ENCODE data around the gene ZNF407. TPM values are rescaled to one million over a fixed set of nuclear protein-coding genes. Genes with fewer than 3 reads are reported as not detected.

The ZNF407 gene
- total RNA-seq, 2 donors from 2014 or later = 11.7 to 22.2 TPM

DNA sequence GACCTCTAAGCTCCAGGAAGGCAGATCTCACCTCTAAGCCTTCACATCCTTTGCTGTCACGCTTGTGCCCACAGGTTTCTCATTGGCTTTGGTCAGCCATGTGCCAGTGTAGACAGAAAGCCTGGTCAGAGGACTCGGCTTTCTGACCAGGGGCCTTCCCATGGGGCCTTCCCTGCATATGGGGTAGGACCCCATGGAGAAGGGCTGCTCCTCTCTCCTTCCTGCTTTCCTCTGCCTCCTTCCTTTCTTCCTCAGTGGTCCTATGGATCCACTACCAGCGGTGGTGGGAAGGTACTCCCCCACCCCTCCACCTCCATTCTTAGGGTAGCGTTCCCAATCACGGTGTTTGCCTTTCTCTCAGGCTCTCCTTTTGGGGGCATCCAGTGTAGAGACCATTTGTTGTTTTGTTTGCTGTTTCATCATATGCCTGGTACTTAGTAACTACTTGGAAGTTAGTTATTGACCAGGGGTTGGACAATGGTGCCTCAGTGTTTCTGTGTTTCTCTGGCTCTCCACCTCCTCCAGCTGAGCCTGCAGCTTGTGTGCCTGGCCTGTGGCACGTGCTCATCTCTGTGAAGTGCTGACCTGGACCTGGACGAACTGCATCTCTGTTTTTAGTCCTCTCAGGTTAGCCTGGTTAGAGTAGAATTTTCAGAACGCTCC is 71.6 kb downstream of the ZNF407 start:
- no peaks in the 10 kb centered on the region for H3K36me3 ChIP-seq
- H3K4me1 ChIP-seq (replicated peaks) = no peaks in the 10 kb centered on the region
- intact Hi-C loops (cut with DNase I) = no loop called here
- TF ChIP-seq POLR2AphosphoS5 (IDR thresholded peaks at IDR 0.05) (no peak), POLR2A (IDR thresholded peaks at IDR 0.05) (no peak)
- TF ChIP-seq, protein P1, sequence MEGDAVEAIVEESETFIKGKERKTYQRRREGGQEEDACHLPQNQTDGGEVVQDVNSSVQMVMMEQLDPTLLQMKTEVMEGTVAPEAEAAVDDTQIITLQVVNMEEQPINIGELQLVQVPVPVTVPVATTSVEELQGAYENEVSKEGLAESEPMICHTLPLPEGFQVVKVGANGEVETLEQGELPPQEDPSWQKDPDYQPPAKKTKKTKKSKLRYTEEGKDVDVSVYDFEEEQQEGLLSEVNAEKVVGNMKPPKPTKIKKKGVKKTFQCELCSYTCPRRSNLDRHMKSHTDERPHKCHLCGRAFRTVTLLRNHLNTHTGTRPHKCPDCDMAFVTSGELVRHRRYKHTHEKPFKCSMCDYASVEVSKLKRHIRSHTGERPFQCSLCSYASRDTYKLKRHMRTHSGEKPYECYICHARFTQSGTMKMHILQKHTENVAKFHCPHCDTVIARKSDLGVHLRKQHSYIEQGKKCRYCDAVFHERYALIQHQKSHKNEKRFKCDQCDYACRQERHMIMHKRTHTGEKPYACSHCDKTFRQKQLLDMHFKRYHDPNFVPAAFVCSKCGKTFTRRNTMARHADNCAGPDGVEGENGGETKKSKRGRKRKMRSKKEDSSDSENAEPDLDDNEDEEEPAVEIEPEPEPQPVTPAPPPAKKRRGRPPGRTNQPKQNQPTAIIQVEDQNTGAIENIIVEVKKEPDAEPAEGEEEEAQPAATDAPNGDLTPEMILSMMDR (IDR thresholded peaks at IDR 0.05) = no peak
- H3K9me3 ChIP-seq = no peaks in the 10 kb centered on the region
- no peaks in the 10 kb centered on the region for H3K27me3 ChIP-seq (replicated peaks; ENCODE audit: insufficient read depth)
- DNase-seq (ENCODE audit: low spot score) = no peak
- no peak overlapping the region for H3K4me3 ChIP-seq
- WGBS = 92% methylated on average over 8 of the region's 8 CpGs
- no peak overlapping the region for H3K27ac ChIP-seq

DNA sequence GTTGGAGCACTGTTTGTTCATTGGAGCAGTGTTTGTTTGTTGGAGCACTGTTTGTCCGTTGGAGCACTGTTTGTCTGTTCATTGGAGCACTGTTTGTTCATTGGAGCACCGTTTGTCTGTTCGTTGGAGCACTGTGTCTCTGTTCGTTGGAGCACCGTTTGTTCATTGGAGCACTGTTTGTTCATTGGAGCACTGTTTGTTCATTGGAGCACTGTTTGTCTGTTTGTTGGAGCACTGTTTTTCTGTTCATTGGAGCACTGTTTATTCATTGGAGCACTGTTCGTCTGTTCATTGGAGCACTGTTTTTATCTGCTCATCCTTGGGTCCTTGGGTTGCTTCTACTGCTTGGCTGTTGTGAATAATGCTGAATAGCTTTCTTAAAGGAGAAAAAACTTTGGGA is 74.7 kb downstream of the ZNF407 start:
- Histone ChIP-seq H3K27ac (no peak overlapping the region), H3K27me3 (replicated peaks; ENCODE audit: insufficient read depth) (no peaks in the 10 kb centered on the region), H3K9me3 (no peaks in the 10 kb centered on the region), H3K4me1 (replicated peaks) (no peaks in the 10 kb centered on the region), H3K4me3 (no peak overlapping the region), H3K36me3 (no peaks in the 10 kb centered on the region)
- DNase-seq (ENCODE audit: low spot score) = no peak
- 75% methylated on average over 6 of the region's 6 CpGs for WGBS
- intact Hi-C loops (cut with DNase I) = no loop called here
- TF ChIP-seq POLR2AphosphoS5 (IDR thresholded peaks at IDR 0.05) (no peak), POLR2A (IDR thresholded peaks at IDR 0.05) (no peak)
- TF ChIP-seq, protein P1 (IDR thresholded peaks at IDR 0.05) = no peak

DNA sequence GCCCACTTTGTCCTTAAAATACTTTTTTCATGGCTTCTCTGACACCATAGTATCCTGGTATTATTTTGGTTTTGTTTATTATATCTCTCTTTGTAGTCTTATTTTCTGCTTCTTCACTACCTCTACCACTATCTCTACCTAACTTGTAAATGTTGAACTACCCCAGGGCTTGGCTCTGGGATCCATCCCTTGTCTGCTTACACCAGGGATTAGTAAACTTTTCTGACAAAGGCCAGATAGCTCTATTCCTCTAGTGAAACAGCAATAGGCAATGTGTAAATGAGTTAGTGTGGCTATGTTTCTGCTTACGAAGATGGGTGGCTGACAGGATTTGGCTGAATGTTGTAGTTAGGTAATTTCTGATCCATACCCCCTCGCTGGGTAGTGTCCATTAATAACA is 76.8 kb downstream of the ZNF407 start:
- Histone ChIP-seq H3K27ac (no peak overlapping the region), H3K4me3 (no peak overlapping the region), H3K36me3 (no peaks in the 10 kb centered on the region), H3K9me3 (no peaks in the 10 kb centered on the region), H3K4me1 (replicated peaks) (no peaks in the 10 kb centered on the region), H3K27me3 (replicated peaks; ENCODE audit: insufficient read depth) (no peaks in the 10 kb centered on the region)
- intact Hi-C loops (cut with DNase I) = no loop called here
- WGBS = 88% methylated on average over 2 of the region's 2 CpGs
- DNase-seq (ENCODE audit: low spot score) = no peak
- TF ChIP-seq, protein P1 (IDR thresholded peaks at IDR 0.05) = no peak
- no peak for TF ChIP-seq POLR2A (IDR thresholded peaks at IDR 0.05)
- TF ChIP-seq POLR2AphosphoS5 (IDR thresholded peaks at IDR 0.05) = no peak

DNA sequence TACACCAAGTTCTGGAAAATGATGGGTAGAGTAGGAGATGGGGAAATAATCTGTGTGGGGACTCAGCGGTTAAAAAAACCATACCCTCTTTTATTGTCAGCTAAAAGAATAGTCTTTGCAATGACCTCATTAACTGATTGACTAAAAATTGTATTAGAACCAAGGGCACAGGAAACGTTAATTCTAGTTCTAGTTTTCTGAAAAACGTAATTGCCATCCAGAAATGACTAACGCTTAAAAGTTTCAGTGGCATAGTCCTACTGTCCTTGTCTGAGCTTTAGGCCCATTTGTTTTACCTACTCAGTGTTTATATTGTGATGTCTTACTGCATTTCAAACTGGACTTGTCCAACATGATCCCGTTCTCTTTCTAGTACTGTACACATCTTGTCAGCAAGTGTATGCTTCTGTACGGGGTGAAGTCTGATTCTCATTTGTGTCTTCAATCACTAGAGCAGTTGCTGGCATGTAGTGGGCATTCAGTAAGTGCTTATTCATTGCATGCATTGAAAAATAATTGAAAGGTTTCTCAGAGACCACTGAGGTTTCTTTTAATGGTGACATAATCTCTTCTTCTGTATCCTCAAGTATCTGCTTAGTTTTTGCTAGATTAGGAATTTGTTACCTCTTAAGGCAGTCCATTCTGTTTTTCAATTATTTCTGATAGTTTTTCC is 81.5 kb downstream of the ZNF407 start:
- TF ChIP-seq, protein P1 (IDR thresholded peaks at IDR 0.05) = no peak
- TF ChIP-seq POLR2AphosphoS5 (IDR thresholded peaks at IDR 0.05) (no peak), POLR2A (IDR thresholded peaks at IDR 0.05) (no peak)
- WGBS = 85% methylated on average over 6 of the region's 6 CpGs
- Histone ChIP-seq H3K27ac (no peak overlapping the region), H3K4me1 (replicated peaks) (no peaks in the 10 kb centered on the region), H3K36me3 (no peaks in the 10 kb centered on the region), H3K4me3 (no peak overlapping the region), H3K9me3 (no peaks in the 10 kb centered on the region), H3K27me3 (replicated peaks; ENCODE audit: insufficient read depth) (no peaks in the 10 kb centered on the region)
- intact Hi-C loops (cut with DNase I) = no loop called here
- no peak for DNase-seq (ENCODE audit: low spot score)

DNA sequence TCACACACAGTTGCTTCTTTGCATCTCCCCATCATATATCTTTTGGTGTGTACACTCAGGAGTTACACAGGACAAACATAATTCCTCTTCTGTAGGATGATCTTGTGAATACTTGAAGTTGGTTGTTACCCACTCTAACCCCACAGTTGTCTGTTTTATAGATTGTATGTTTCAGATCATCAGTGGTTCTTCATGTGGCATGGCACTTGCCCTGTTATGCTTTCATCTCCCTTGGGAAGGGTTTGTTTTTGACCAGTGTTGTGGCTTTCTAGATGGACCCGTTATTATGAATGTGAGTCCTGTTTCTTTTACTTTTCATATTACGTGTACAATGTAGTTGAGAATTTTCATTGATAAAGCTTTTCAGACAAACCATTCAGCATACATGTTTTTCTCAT is 82.0 kb downstream of the ZNF407 start:
- intact Hi-C loops (cut with DNase I) = no loop called here
- no peaks in the 10 kb centered on the region for H3K4me1 ChIP-seq (replicated peaks)
- DNase-seq (ENCODE audit: low spot score) = no peak
- TF ChIP-seq, protein P1 (IDR thresholded peaks at IDR 0.05) = no peak
- H3K36me3 ChIP-seq = no peaks in the 10 kb centered on the region
- no peaks in the 10 kb centered on the region for H3K9me3 ChIP-seq
- H3K27ac ChIP-seq = no peak overlapping the region
- H3K27me3 ChIP-seq (replicated peaks; ENCODE audit: insufficient read depth) = no peaks in the 10 kb centered on the region
- WGBS = 100% methylated on average over 2 of the region's 2 CpGs
- H3K4me3 ChIP-seq = no peak overlapping the region
